H1 (cell line): Measurements from ENCODE around the gene RNF145. TPM values are rescaled to one million over a fixed set of nuclear protein-coding genes. Genes with fewer than 3 reads are reported as not detected.

Experiments
- CTCF ChIA-PET: fragments of 300-600 bp; sonication (Branson Sonifier 250); formaldehyde crosslinking; loops from one replicate; lab custom pipeline; 2021; ENCODE audit not compliant: partially characterized antibody; lab: Charles Lee
- POLR2A ChIA-PET: fragments of 300-600 bp; sonication (Branson Sonifier 250); formaldehyde crosslinking; loops from one replicate; lab custom pipeline; 2021; ENCODE audit warnings: inconsistent platforms; ENCODE audit not compliant: partially characterized antibody; lab: Charles Lee
- DNase-seq, 2 experiments: peaks; one replicate each; pipeline versions ENCODE4 v3.0.0 to v3.0.0-alpha.2; 2010 to 2022; ENCODE audit warnings: low spot score in 2 of 2, low read depth in 1 of 2, mixed read lengths in 1 of 2
- FAIRE-seq: peaks from 2 replicates; lab custom pipeline; 2011; peaks lifted over from hg19 to GRCh38; lab: Jason Lieb, UNC
- H2AFZ ChIP-seq: 2 replicates; pipeline ENCODE4 v1.8.1; 2012; ENCODE audit warnings: low read length, inconsistent platforms
- H2AK5ac ChIP-seq: 2 replicates; pipeline ENCODE4 v1.6.1; 2013; ENCODE audit warnings: low read depth, low read length
- H2BK120ac ChIP-seq: replicated peaks from 2 replicates; pipeline ENCODE3; 2013; ENCODE audit warnings: low read depth, low read length, inconsistent platforms
- H2BK12ac ChIP-seq: 2 replicates; pipeline ENCODE4 v1.6.1; 2013; ENCODE audit warnings: low read depth, low read length
- H2BK15ac ChIP-seq: 2 replicates; pipeline ENCODE4 v1.6.1; 2013; ENCODE audit warnings: low read length
- H2BK20ac ChIP-seq: 2 replicates; pipeline ENCODE4 v1.6.1; 2013; ENCODE audit warnings: low read length
- H2BK5ac ChIP-seq: 2 replicates; pipeline ENCODE4 v1.6.1; 2013; ENCODE audit warnings: low read depth, low read length
- H3K14ac ChIP-seq: 2 replicates; pipeline ENCODE4 v1.6.1; 2013; ENCODE audit warnings: inconsistent platforms; ENCODE audit not compliant: insufficient read length
- H3K18ac ChIP-seq: 2 replicates; pipeline ENCODE4 v1.6.1; 2013; ENCODE audit warnings: low read length; ENCODE audit errors: extremely low read depth
- H3K23ac ChIP-seq: 2 replicates; pipeline ENCODE4 v1.6.1; 2013; ENCODE audit warnings: inconsistent platforms; ENCODE audit not compliant: insufficient read length
- H3K23me2 ChIP-seq: 2 replicates; pipeline ENCODE4 v1.6.1; 2013; ENCODE audit warnings: low read depth, low read length
- H3K27ac ChIP-seq: 2 replicates; pipeline ENCODE4 v1.6.1; 2011; ENCODE audit warnings: low read depth, low read length, inconsistent platforms
- H3K27me3 ChIP-seq, 4 experiments: replicated peaks in 1 of 4; 1 replicate in 1 of 4; 2 replicates in 3 of 4; pipeline versions ENCODE4 v1.6.1 to v1.8.1; 2011 to 2013; ENCODE audit warnings: low read length in 3 of 4, mild to moderate bottlenecking in 3 of 4, inconsistent platforms in 2 of 4, mixed read lengths in 2 of 4, moderate library complexity in 1 of 4; ENCODE audit not compliant: control insufficient read depth in 3 of 4, insufficient read depth in 3 of 4; ENCODE audit errors: extremely low read depth in 1 of 4
- H3K36me3 ChIP-seq, 4 experiments: 2 replicates each; pipeline versions ENCODE4 v1.6.1 to v1.8.1; 2011 to 2013; ENCODE audit warnings: mild to moderate bottlenecking in 4 of 4, low read length in 3 of 4, moderate library complexity in 2 of 4, control low read depth in 1 of 4, inconsistent platforms in 1 of 4; ENCODE audit not compliant: insufficient read depth in 4 of 4, control insufficient read depth in 2 of 4
- H3K4ac ChIP-seq: replicated peaks from 2 replicates; pipeline ENCODE3; 2013; ENCODE audit warnings: low read length, low read depth, mixed read lengths, inconsistent platforms; ENCODE audit not compliant: insufficient read length
- H3K4me1 ChIP-seq, 4 experiments: replicated peaks in 1 of 4; 1 replicate in 1 of 4; 2 replicates in 3 of 4; pipeline versions ENCODE4 v1.6.1 to v1.8.1; 2011 to 2013; ENCODE audit warnings: low read length in 3 of 4, inconsistent platforms in 2 of 4, mixed read lengths in 1 of 4; ENCODE audit not compliant: insufficient read depth in 4 of 4, control insufficient read depth in 3 of 4
- H3K4me2 ChIP-seq, 2 experiments: 2 replicates each; pipeline versions ENCODE4 v1.6.1 to v1.8.1; 2011 to 2013; ENCODE audit warnings: low read depth in 2 of 2, low read length in 2 of 2, control low read depth in 1 of 2, inconsistent platforms in 1 of 2, mild to moderate bottlenecking in 1 of 2; ENCODE audit not compliant: insufficient read depth in 1 of 2
- H3K4me3 ChIP-seq, 4 experiments: fragments of 200-600, 300-600 bp in 1 of 4; sonication (generic), shearing (Covaris generic), sonication (Bioruptor Twin) in 1 of 4; 2 replicates each; pipeline versions ENCODE4 v1.5.1 to v1.8.1; 2011 to 2016; ENCODE audit warnings: low read length in 4 of 4, low read depth in 3 of 4, control low read depth in 2 of 4, inconsistent platforms in 2 of 4, mild to moderate bottlenecking in 2 of 4, mixed read lengths in 1 of 4, moderate library complexity in 1 of 4; ENCODE audit not compliant: insufficient read depth in 2 of 4; ENCODE audit errors: extremely low read depth in 1 of 4
- H3K56ac ChIP-seq: replicated peaks from 2 replicates; pipeline ENCODE3; 2013; ENCODE audit warnings: low read depth, mild to moderate bottlenecking, mixed read lengths, low read length, inconsistent platforms; ENCODE audit not compliant: insufficient read length
- H3K79me1 ChIP-seq: 2 replicates; pipeline ENCODE4 v1.6.1; 2013; ENCODE audit warnings: low read depth, low read length, control low read depth
- H3K79me2 ChIP-seq, 2 experiments: 2 replicates each; pipeline versions ENCODE4 v1.6.1 to v1.8.1; 2012 to 2013; ENCODE audit warnings: low read length in 2 of 2, mild to moderate bottlenecking in 2 of 2, inconsistent platforms in 1 of 2; ENCODE audit not compliant: insufficient read depth in 2 of 2, control insufficient read depth in 1 of 2
- H3K9ac ChIP-seq, 4 experiments: replicated peaks in 1 of 4; 1 replicate in 1 of 4; 2 replicates in 3 of 4; pipeline versions ENCODE4 v1.6.1 to v1.8.1; 2011 to 2013; ENCODE audit warnings: low read depth in 3 of 4, low read length in 3 of 4, control low read depth in 2 of 4, mild to moderate bottlenecking in 2 of 4, moderate library complexity in 2 of 4, inconsistent platforms in 1 of 4; ENCODE audit errors: extremely low read depth in 1 of 4
- H3K9me3 ChIP-seq, 2 experiments: 2 replicates each; pipeline versions ENCODE4 v1.6.1 to v1.8.1; 2012 to 2013; ENCODE audit warnings: mild to moderate bottlenecking in 2 of 2, moderate library complexity in 2 of 2, control low read depth in 1 of 2, inconsistent platforms in 1 of 2, low read depth in 1 of 2, low read length in 1 of 2, mixed read lengths in 1 of 2; ENCODE audit not compliant: insufficient read depth in 2 of 2
- H4K20me1 ChIP-seq, 2 experiments: replicated peaks in 1 of 2; 2 replicates each; pipeline versions ENCODE3 to v1.8.1; 2011 to 2013; ENCODE audit warnings: inconsistent platforms in 2 of 2, low read length in 2 of 2, mild to moderate bottlenecking in 1 of 2; ENCODE audit not compliant: insufficient read depth in 2 of 2, control insufficient read depth in 1 of 2
- H4K5ac ChIP-seq: 2 replicates; pipeline ENCODE4 v1.6.1; 2013; ENCODE audit warnings: low read length, low read depth, mixed read lengths, inconsistent platforms; ENCODE audit not compliant: insufficient read length
- H4K8ac ChIP-seq: 2 replicates; pipeline ENCODE4 v1.8.0; 2013; ENCODE audit warnings: mild to moderate bottlenecking, moderate library complexity, low read length, inconsistent platforms; ENCODE audit not compliant: insufficient read depth; ENCODE audit errors: extremely low read depth
- H4K91ac ChIP-seq: replicated peaks from 2 replicates; pipeline ENCODE3; 2013; ENCODE audit warnings: low read length, mixed read lengths, inconsistent platforms; ENCODE audit not compliant: insufficient read length
- BCL11A ChIP-seq, 2 experiments: IDR thresholded peaks; one replicate each; pipeline ENCODE4 v1.6.1; 2011; ENCODE audit warnings: low read depth in 2 of 2, low read length in 2 of 2, mild to moderate bottlenecking in 2 of 2
- CBX5 ChIP-seq: fragments of 300-800, 300-1000 bp; sonication (generic); IDR thresholded peaks from 2 replicates; pipeline ENCODE4 v1.7.1; 2016; ENCODE audit warnings: antibody characterized with exemption, low read length, low read depth
- CBX8 ChIP-seq: fragments of 300-800, 300-1000 bp; sonication (generic); IDR thresholded peaks from 2 replicates; pipeline ENCODE4 v1.7.1; 2016; ENCODE audit warnings: low read depth, low read length, borderline replicate concordance
- EP300 ChIP-seq, 2 experiments: IDR thresholded peaks; 1 replicate in 1 of 2; 2 replicates in 1 of 2; pipeline ENCODE4 v1.6.1; 2011 to 2012; ENCODE audit warnings: low read depth in 2 of 2, low read length in 2 of 2, mild to moderate bottlenecking in 2 of 2, borderline replicate concordance in 1 of 2, inconsistent platforms in 1 of 2, moderate library complexity in 1 of 2
- GABPA ChIP-seq: IDR thresholded peaks from 2 replicates; pipeline ENCODE4 v1.6.1; 2011; ENCODE audit warnings: mild to moderate bottlenecking, low read length, moderate library complexity, borderline replicate concordance; ENCODE audit not compliant: insufficient read depth
- KDM4A ChIP-seq: IDR thresholded peaks from one replicate; pipeline ENCODE4 v1.7.1; 2012; ENCODE audit warnings: low read depth, mild to moderate bottlenecking, moderate library complexity, low read length, inconsistent platforms; ENCODE audit not compliant: severe bottlenecking
- POLR2A ChIP-seq, 2 experiments: IDR thresholded peaks; 1 replicate in 1 of 2; 2 replicates in 1 of 2; pipeline ENCODE4 v1.6.1; 2011; ENCODE audit warnings: low read depth in 2 of 2, low read length in 2 of 2, mild to moderate bottlenecking in 2 of 2; ENCODE audit errors: control extremely low read depth in 1 of 2
- RXRA ChIP-seq: IDR thresholded peaks from 2 replicates; pipeline ENCODE4 v1.6.1; 2011; ENCODE audit warnings: low read depth, mild to moderate bottlenecking, low read length, moderate library complexity; ENCODE audit not compliant: insufficient read depth
- SIX5 ChIP-seq: IDR thresholded peaks from 2 replicates; pipeline ENCODE4 v1.6.1; 2011; ENCODE audit warnings: mild to moderate bottlenecking, low read depth, low read length
- SP1 ChIP-seq: IDR thresholded peaks from 2 replicates; pipeline ENCODE4 v1.6.1; 2011; ENCODE audit warnings: low read depth, low read length
- whole genome bisulfite sequencing, 2 experiments: shearing (Covaris generic) in 1 of 2; methylation state at CpG; one replicate each; pipeline versions ENCODE4 v1.1.6 to v1.1.7; 2013 to 2015; ENCODE audit warnings: low lambda C conversion rate in 2 of 2, mixed read lengths in 2 of 2, inconsistent platforms in 1 of 2, low coverage in 1 of 2, missing lambda C conversion rate in 1 of 2; ENCODE audit not compliant: insufficient replicate concordance in 2 of 2, insufficient coverage in 1 of 2, insufficient read length in 1 of 2; ENCODE audit errors: extremely low coverage in 1 of 2, missing lambda C conversion rate in 1 of 2; 5-methylcytosine and 5-hydroxymethylcytosine counted together
- polyA plus RNA-seq, 7 experiments: library from polyadenylated mRNA; depleted of rRNA in 3 of 7; stranded (reverse) in 5 of 7; unstranded in 2 of 7; fragments of >200 nt in 5 of 7; fragments of 200-250 nt in 2 of 7; gene quantifications; 1 replicate in 5 of 7; 2 replicates in 1 of 7; 4 replicates in 1 of 7; pipeline versions ENCODE4 v1.2.1 to v1.2.3, GENCODE V29; 2011 to 2013; ENCODE audit warnings: missing spikeins in 2 of 7, mixed read lengths in 2 of 7
- total RNA-seq: library from RNA; stranded (reverse); fragmentation: NEBNext Ultra II Directional; extraction: Animal tissue kit (Norgen Biotek cat#: 25700); gene quantifications from 2 replicates; pipeline ENCODE4 v1.2.1, GENCODE V29; 2021

The RNF145 gene
- total and polyA plus RNA-seq, 2 of the 8 experiments (the other 6 are each of a cell fraction or from before 2014, with no cell fraction given): 34.2 to 72.5 TPM

DNA sequence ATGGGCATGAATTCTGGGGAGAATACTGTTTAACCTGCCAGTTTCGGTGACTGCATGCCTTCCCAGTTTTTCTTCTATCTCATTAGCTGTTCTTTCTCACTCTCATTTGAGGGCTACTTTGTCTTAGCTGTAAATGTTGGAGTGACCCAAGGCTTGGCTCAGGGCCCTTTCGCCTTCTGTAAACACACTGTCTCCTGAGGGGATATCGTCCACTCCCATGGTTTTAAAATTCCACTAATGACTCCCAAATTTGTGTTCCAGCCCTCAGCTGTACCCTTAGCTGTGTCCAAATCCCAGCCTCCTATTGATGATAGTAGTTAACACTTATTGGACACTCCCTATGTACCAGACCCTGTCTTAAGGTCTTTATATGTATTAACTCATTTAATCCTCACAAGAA, 14.1 kb upstream of the RNF145 start:
- ChIA-PET CTCF (no interaction called here), POLR2A (no interaction called here)
- Histone ChIP-seq H4K5ac (no peak overlapping the region), H3K9me3 (no peaks in the 10 kb centered on the region), H3K18ac (no peak overlapping the region), H3K14ac (no peak overlapping the region), H3K27me3 (peaks cover 14 to 31% (median 28%) of the 10 kb centered on the region in 4 experiments), H3K4me2 (no peak overlapping the region), H3K4me1 (peaks cover 0 to 2% (median 0%) of the 10 kb centered on the region in 4 experiments; a peak in 1 of 7 replicates), H3K27ac (no peak overlapping the region), H3K56ac (no peak overlapping the region), H2BK12ac (no peak overlapping the region), H3K9ac (no peak overlapping the region), H3K4me3 (no peak overlapping the region), H3K79me2 (no peaks in the 10 kb centered on the region), H4K20me1 (peaks cover 0 to 1% of the 10 kb centered on the region in 2 experiments), H3K4ac (no peak overlapping the region), H2BK20ac (no peak overlapping the region), H2AK5ac (no peak overlapping the region), H2AFZ (no peak overlapping the region), H3K36me3 (no peaks in the 10 kb centered on the region), H3K23me2 (no peaks in the 10 kb centered on the region), H2BK5ac (no peak overlapping the region), H4K91ac (no peak overlapping the region), H3K23ac (no peak overlapping the region), H2BK15ac (no peak overlapping the region), H2BK120ac (no peak overlapping the region), H3K79me1 (no peaks in the 10 kb centered on the region), H4K8ac (no peak overlapping the region)
- WGBS, 2 experiments: 93% methylated on average over 3 of the region's 3 CpGs; no CpG with 5 or more reads in 1 of the 2 experiments
- DNase-seq (no peak), FAIRE-seq (no peak)
- no peak for TF ChIP-seq SP1
- TF ChIP-seq CBX8: no peak
- no peak for TF ChIP-seq GABPA
- TF ChIP-seq BCL11A (IDR thresholded peaks at IDR 0.05; ENCODE audit: low read depth in 2 of 2, low read length in 2 of 2): no peak
- TF ChIP-seq KDM4A: no peak
- TF ChIP-seq SIX5: no peak
- TF ChIP-seq CBX5: no peak
- TF ChIP-seq RXRA: no peak
- no peak for TF ChIP-seq EP300 (IDR thresholded peaks at IDR 0.05; ENCODE audit: borderline replicate concordance in 1 of 2, low read depth in 2 of 2, low read length in 2 of 2)
- TF ChIP-seq POLR2A (IDR thresholded peaks at IDR 0.05; ENCODE audit: control extremely low read depth in 1 of 2, low read depth in 2 of 2, low read length in 2 of 2): no peak
